Stimulated activated CD8-positive, alpha-beta memory T cell treated with anti-CD3 and anti-CD28 coated beads, Interleukin-12 subunit alpha, Interleukin-12 subunit beta, amount 100 ng/mL, for 24 hours (primary cell): ENCODE results near the gene RPP14.

ENCODE experiments used
- DNase-seq: peaks from one replicate; pipeline ENCODE4 v3.0.0-alpha.2; 2020; ENCODE audit errors: extremely low read depth

The RPP14 gene

GRCh38 chr3:58356054-58356453 lies 50.0 kb downstream of the RPP14 start:
- no peak for DNase-seq

DNA sequence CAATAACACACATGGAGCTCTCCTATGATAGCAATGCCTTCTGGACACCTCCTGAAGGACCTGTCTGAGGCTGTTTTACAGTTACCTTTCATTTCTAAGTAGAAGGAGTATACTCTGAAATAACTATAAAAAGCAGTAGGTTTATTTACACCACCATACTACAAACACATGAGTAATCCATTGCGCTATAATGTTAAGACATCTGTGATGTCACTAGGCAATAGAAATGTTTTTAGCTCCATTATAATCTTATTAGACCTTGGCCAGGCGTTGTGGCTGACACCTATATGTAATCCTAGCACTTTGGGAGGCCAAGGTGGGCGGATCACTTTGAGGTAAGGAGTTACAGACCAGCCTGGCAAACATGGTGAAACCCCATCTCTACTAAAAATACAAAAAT lies 51.4 kb downstream of the RPP14 start:
- DNase-seq = no peak

- DNase-seq = no peak
Measured at GRCh38 chr3:58358092-58358491, 52.0 kb downstream of the RPP14 start.

DNA sequence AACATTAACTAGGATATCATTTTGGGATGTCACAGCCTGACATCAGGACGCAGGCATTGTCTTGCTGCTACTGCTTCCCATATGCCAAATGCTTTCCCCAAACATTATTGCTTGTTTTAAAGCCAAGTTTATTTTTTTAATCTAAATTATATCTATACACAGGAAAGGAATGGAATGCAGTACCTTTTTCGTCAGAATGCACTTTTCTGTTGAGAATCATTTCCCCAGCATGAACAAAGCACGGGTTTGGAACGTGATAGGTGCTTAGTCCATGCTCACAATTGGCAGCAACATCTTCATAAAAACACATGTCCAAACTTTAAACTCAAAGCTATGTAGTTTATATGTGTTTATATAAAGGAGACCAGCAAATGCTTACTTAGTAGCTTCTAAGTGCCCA lies 52.8 kb downstream of the RPP14 start:
- no peak for DNase-seq

DNA sequence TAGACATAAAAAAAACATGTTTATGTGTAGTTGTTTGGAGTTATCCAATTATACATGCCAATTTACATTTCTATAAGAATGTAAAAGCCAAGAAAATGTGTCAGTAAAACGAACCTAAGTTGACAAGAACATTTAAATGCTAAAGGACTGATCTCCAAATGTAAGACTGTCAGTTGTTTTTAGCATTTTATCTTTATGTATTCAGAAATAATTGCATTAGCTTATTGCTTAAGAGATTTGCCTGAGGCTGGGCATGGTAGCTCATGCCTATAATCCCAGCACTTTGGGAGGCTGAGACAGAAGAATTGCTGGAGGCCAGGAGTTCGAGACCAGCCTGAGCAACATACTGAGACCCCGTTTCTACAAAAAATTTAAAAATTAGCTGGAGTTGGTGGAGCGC lies 53.6 kb downstream of the RPP14 start:
- DNase-seq = no peak

DNA sequence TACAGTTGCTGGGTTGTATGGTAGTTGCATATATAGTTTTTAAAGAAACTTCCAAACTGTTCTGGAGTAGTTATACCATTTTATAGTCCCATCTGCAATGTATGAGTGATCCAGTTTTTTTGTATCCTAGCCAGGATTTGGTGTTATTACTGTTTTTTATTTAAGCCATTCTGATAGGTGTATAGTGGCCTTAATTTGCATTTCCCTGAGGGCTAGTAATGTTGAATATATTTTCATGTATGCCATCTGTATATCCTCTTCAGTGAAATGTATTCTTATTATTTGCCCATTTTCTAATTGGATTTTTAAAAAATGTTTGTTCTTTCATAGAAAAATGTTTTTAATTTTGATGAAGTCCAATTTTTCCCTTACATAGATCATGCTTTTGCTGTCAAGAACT lies 55.8 kb downstream of the RPP14 start:
- DNase-seq = no peak

- DNase-seq = no peak
Measured at GRCh38 chr3:58366699-58367098, 60.7 kb downstream of the RPP14 start.

GRCh38 chr3:58369038-58369437 lies 63.0 kb downstream of the RPP14 start:
- no peak for DNase-seq
